GM18519 (cell line): ENCODE data around the gene PON1.
A peak's percentile ranks its signal among the peaks of the same experiment; 100 is the strongest.

Experiments used
- ATAC-seq: cut with Tn5 transposase; IDR thresholded peaks from one replicate; pipeline ENCODE4 v1.9.1; 2021; ENCODE audit warnings: mild to moderate bottlenecking, moderate library complexity; ENCODE audit not compliant: unreplicated experiment, low FRiP score

Gene PON1

GRCh38 chr7:95324431-95324830, at the start of gene PON1:
Gene PON1 (minus strand): TSS chr7:95324532. CDS start chr7:95324475, 57 bp downstream.
- no peak for ATAC-seq

- ATAC-seq: no peak
Observed at GRCh38 chr7:95373323-95373722, 49.0 kb upstream of the PON1 start.

- no peak for ATAC-seq
Observed at GRCh38 chr7:95368235-95368634, 43.9 kb upstream of the PON1 start.

- no peak for ATAC-seq
Observed at GRCh38 chr7:95367606-95368005, 43.3 kb upstream of the PON1 start.

GRCh38 chr7:95365151-95365550, 40.8 kb upstream of the PON1 start:
- ATAC-seq: no peak

- no peak for ATAC-seq
Observed at GRCh38 chr7:95357623-95358022, 33.3 kb upstream of the PON1 start.

GRCh38 chr7:95342642-95343307, 18.4 kb upstream of the PON1 start:
- ATAC-seq: no peak

- no peak for ATAC-seq
Observed at GRCh38 chr7:95342029-95342428, 17.7 kb upstream of the PON1 start.

- no peak for ATAC-seq
Observed at GRCh38 chr7:95340491-95340890, 16.2 kb upstream of the PON1 start.

GRCh38 chr7:95338832-95339231, 14.5 kb upstream of the PON1 start:
- no peak for ATAC-seq

GRCh38 chr7:95335093-95335492, 10.8 kb upstream of the PON1 start:
- ATAC-seq: no peak

GRCh38 chr7:95334447-95334846, 10.1 kb upstream of the PON1 start:
- no peak for ATAC-seq

- ATAC-seq: peak; percentile 30
Observed at GRCh38 chr7:95330961-95331337, 6.6 kb upstream of the PON1 start.

- ATAC-seq: peak; percentile 98
Observed at GRCh38 chr7:95330204-95330960, 6.0 kb upstream of the PON1 start.

GRCh38 chr7:95327356-95327755, 3.0 kb upstream of the PON1 start:
- ATAC-seq: no peak

GRCh38 chr7:95323410-95324129, 762 bp downstream of the PON1 start:
- no peak for ATAC-seq

- no peak for ATAC-seq
Observed at GRCh38 chr7:95322854-95323253, 1.5 kb downstream of the PON1 start.

- no peak for ATAC-seq
Observed at GRCh38 chr7:95322396-95322795, 1.9 kb downstream of the PON1 start.

GRCh38 chr7:95321720-95322119, 2.6 kb downstream of the PON1 start:
- no peak for ATAC-seq

- ATAC-seq: no peak
Observed at GRCh38 chr7:95320651-95321050, 3.7 kb downstream of the PON1 start.

- no peak for ATAC-seq
Observed at GRCh38 chr7:95319570-95319969, 4.8 kb downstream of the PON1 start.
